Measurements from ENCODE around the gene DMAC2.
A peak's percentile ranks its signal among the peaks of the same experiment; 100 is the strongest.
"Not testable (repeated sequence)": the region's sequence is repeated elsewhere in the genome, so short reads cannot be mapped to it uniquely, and the experiment has no call there.

Gene DMAC2

GRCh38 chr19:41409288-41409687, 30.4 kb downstream of the DMAC2 start:
- Histone ChIP-seq H3K9me3 (ENCODE audit: severe bottlenecking) (no peaks in the 10 kb centered on the region), H3K4me3 (ENCODE audit: low read depth, low read length) (no peak overlapping the region), H3K36me3 (no peaks in the 10 kb centered on the region), H3K27me3 (ENCODE audit: insufficient read depth, low read depth, severe bottlenecking) (no peaks in the 10 kb centered on the region), H3K27ac (no peak overlapping the region)
- DNase-seq, result no peak
- TF ChIP-seq CTCF (IDR thresholded peaks at IDR 0.05; ENCODE audit: low read depth, low read length), result no peak

- H3K36me3 ChIP-seq; H3K9me3 ChIP-seq (ENCODE audit: severe bottlenecking); H3K27ac ChIP-seq; H3K27me3 ChIP-seq (ENCODE audit: insufficient read depth, low read depth, severe bottlenecking); H3K4me3 ChIP-seq (ENCODE audit: low read depth, low read length); DNase-seq: not testable (repeated sequence)
Observed at GRCh38 chr19:41408846-41409245, 30.9 kb downstream of the DMAC2 start.

- Histone ChIP-seq H3K27me3 (ENCODE audit: insufficient read depth, low read depth, severe bottlenecking) (no peaks in the 10 kb centered on the region), H3K36me3 (no peaks in the 10 kb centered on the region), H3K9me3 (ENCODE audit: severe bottlenecking) (no peaks in the 10 kb centered on the region), H3K4me3 (ENCODE audit: low read depth, low read length) (no peak overlapping the region), H3K27ac (no peak overlapping the region)
- TF ChIP-seq CTCF (IDR thresholded peaks at IDR 0.05; ENCODE audit: low read depth, low read length), result 0 out of 2 replicates have a peak, but pooled peaks have one; percentile 15
- no peak for DNase-seq
Observed at GRCh38 chr19:41408256-41408655, 31.5 kb downstream of the DMAC2 start.

GRCh38 chr19:41407271-41407670, 32.4 kb downstream of the DMAC2 start:
- no peaks in the 10 kb centered on the region for H3K27me3 ChIP-seq (ENCODE audit: insufficient read depth, low read depth, severe bottlenecking)
- H3K4me3 ChIP-seq (ENCODE audit: low read depth, low read length), result no peak overlapping the region
- no peaks in the 10 kb centered on the region for H3K9me3 ChIP-seq (ENCODE audit: severe bottlenecking)
- TF ChIP-seq CTCF (IDR thresholded peaks at IDR 0.05; ENCODE audit: low read depth, low read length), result no peak
- H3K36me3 ChIP-seq, result no peaks in the 10 kb centered on the region
- no peak overlapping the region for H3K27ac ChIP-seq
- DNase-seq, result no peak

GRCh38 chr19:41405776-41406175, 33.9 kb downstream of the DMAC2 start:
- Histone ChIP-seq H3K9me3 (ENCODE audit: severe bottlenecking) (no peaks in the 10 kb centered on the region), H3K27ac (no peak overlapping the region), H3K4me3 (ENCODE audit: low read depth, low read length) (no peak overlapping the region), H3K36me3 (peaks cover 3% of the 10 kb centered on the region; the same call in 1 of the 2 replicates), H3K27me3 (ENCODE audit: insufficient read depth, low read depth, severe bottlenecking) (no peaks in the 10 kb centered on the region)
- no peak for TF ChIP-seq CTCF (IDR thresholded peaks at IDR 0.05; ENCODE audit: low read depth, low read length)
- no peak for DNase-seq

- no peak for TF ChIP-seq CTCF (IDR thresholded peaks at IDR 0.05; ENCODE audit: low read depth, low read length)
- H3K4me3 ChIP-seq (ENCODE audit: low read depth, low read length), result no peak overlapping the region
- no peak for DNase-seq
- no peaks in the 10 kb centered on the region for H3K9me3 ChIP-seq (ENCODE audit: severe bottlenecking)
- H3K27ac ChIP-seq, result no peak overlapping the region
- no peaks in the 10 kb centered on the region for H3K27me3 ChIP-seq (ENCODE audit: insufficient read depth, low read depth, severe bottlenecking)
- H3K36me3 ChIP-seq, result peaks cover 3% of the 10 kb centered on the region; the same call in 1 of the 2 replicates
Observed at GRCh38 chr19:41403181-41403970, 36.3 kb downstream of the DMAC2 start.
